ENCODE data around the gene OPN3.

OPN3 gene

DNA sequence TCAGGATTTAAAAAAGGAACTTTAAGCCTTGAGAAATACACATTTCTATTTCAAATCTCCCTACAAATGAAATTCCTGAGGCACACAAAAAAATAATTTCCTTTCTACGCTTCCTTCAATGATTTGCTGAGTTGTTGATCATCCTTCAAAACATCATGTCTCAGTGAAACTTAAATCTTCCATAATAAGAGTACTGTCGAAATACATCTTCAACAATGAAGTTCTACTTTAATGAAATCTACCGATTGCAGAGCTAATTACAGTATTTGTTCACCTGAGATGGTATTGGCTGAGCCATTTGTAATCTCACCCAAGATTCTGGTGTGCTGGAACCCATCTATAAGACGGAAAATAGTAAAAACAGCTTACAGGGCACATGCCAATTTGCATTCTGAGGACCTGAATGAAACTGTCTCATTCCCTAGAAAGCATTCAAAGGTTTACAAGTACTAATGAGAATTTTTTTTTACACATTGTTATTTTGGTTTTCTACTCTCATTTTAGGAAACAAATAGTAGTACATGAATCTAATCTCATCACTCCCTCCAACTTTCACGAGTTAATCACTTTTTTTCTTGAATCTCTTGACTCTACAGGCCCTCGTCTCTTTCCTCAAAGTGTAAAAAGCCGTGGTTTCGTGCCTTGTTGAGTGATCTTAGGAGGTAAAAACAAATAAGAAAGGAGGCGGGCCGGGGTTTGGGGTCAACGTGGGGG is 1.1 kb downstream of the OPN3 start:
- TF ChIP-seq EZH2 (IDR thresholded peaks at IDR 0.05; ENCODE audit: borderline replicate concordance, low read depth, low read length, severe bottlenecking) (no peak), CTCF (IDR thresholded peaks at IDR 0.05; ENCODE audit: borderline replicate concordance, extremely low read depth, low read length, poor library complexity, severe bottlenecking) (no peak)
- Histone ChIP-seq H3K27me3 (ENCODE audit: insufficient read depth, low read length, poor library complexity) (no peaks in the 10 kb centered on the region), H4K20me1 (ENCODE audit: insufficient read depth, low read length) (peaks cover 3% of the 10 kb centered on the region; the same call in 1 of the 2 replicates), H3K4me3 (ENCODE audit: low read depth in 1 of 2, low read length in 2 of 2) (peak overlapping the region; percentile 93 to 100), H2AFZ (ENCODE audit: low read depth, low read length) (peak overlapping the region; percentile 99), H3K79me2 (ENCODE audit: insufficient read depth, low read length) (peaks cover 51% of the 10 kb centered on the region), H3K27ac (ENCODE audit: low read length) (peak overlapping the region; percentile 93), H3K4me1 (ENCODE audit: insufficient read depth, low read length) (peaks cover 44% of the 10 kb centered on the region), H3K4me2 (ENCODE audit: insufficient read depth, low read length) (peak overlapping the region; percentile 94), H3K9ac (ENCODE audit: low read depth, low read length) (peak overlapping the region; percentile 95), H3K36me3 (ENCODE audit: insufficient read depth, low read length) (peaks cover 31% of the 10 kb centered on the region), H3K9me3 (ENCODE audit: insufficient read depth, low read length, severe bottlenecking) (no peaks in the 10 kb centered on the region)
- DNase-seq (no peak), ATAC-seq (ENCODE audit: insufficient read depth, low read depth) (no peak; the same call in 2 of the 3 replicates)

- no peak for ATAC-seq (ENCODE audit: insufficient read depth, low read depth)
- peak overlapping the region; percentile 30; the same call in 1 of the 2 replicates for H2AFZ ChIP-seq (ENCODE audit: low read depth, low read length)
- H3K79me2 ChIP-seq (ENCODE audit: insufficient read depth, low read length): peaks cover 60% of the 10 kb centered on the region
Observed at GRCh38 chr1:241638099-241638682, 2.0 kb downstream of the OPN3 start.

DNA sequence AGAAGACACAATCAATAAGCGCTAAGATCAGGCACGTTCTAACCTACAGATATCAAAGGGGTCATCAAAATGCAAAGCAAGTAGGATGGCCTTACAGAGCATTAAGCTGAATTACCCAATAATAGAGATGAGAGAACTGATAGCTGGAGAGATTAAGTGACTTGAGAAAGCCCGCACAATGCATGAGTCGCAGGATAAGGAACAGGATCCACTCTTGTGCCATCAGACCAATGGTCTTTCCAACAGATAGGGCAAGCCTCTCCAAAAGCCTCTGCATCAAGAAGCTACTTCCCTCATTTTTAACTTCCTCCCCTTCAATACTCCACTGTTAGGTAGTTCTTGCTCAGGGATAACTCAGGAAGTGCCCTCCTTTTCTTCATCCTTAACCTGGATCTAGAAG is 2.6 kb downstream of the OPN3 start:
- Histone ChIP-seq H3K4me2 (ENCODE audit: insufficient read depth, low read length) (peak overlapping the region; percentile 94), H3K79me2 (ENCODE audit: insufficient read depth, low read length) (peaks cover 60% of the 10 kb centered on the region), H3K9me3 (ENCODE audit: insufficient read depth, low read length, severe bottlenecking) (no peaks in the 10 kb centered on the region), H3K4me3 (ENCODE audit: low read depth in 1 of 2, low read length in 2 of 2) (peak overlapping the region in 1 of 2 experiments; percentile 100; a peak in 2 of 4 replicates), H3K27me3 (ENCODE audit: insufficient read depth, low read length, poor library complexity) (no peaks in the 10 kb centered on the region), H4K20me1 (ENCODE audit: insufficient read depth, low read length) (peaks cover 3% of the 10 kb centered on the region; the same call in 1 of the 2 replicates), H3K36me3 (ENCODE audit: insufficient read depth, low read length) (peaks cover 41% of the 10 kb centered on the region), H2AFZ (ENCODE audit: low read depth, low read length) (no peak overlapping the region), H3K4me1 (ENCODE audit: insufficient read depth, low read length) (peaks cover 44% of the 10 kb centered on the region), H3K27ac (ENCODE audit: low read length) (no peak overlapping the region; the same call in 1 of the 2 replicates), H3K9ac (ENCODE audit: low read depth, low read length) (no peak overlapping the region)
- TF ChIP-seq EZH2 (IDR thresholded peaks at IDR 0.05; ENCODE audit: borderline replicate concordance, low read depth, low read length, severe bottlenecking) (no peak), CTCF (IDR thresholded peaks at IDR 0.05; ENCODE audit: borderline replicate concordance, extremely low read depth, low read length, poor library complexity, severe bottlenecking) (no peak)
- ATAC-seq (ENCODE audit: insufficient read depth, low read depth): no peak
- DNase-seq: no peak

More at GRCh38 chr1:241638099-241638682, 2.0 kb downstream of the OPN3 start:
- H3K4me1 ChIP-seq (ENCODE audit: insufficient read depth, low read length): peaks cover 44% of the 10 kb centered on the region
- peak overlapping the region; percentile 39 for H3K27ac ChIP-seq (ENCODE audit: low read length)
- peaks cover 3% of the 10 kb centered on the region; the same call in 1 of the 2 replicates for H4K20me1 ChIP-seq (ENCODE audit: insufficient read depth, low read length)
- peak overlapping the region; percentile 94 for H3K4me2 ChIP-seq (ENCODE audit: insufficient read depth, low read length)
- H3K9ac ChIP-seq (ENCODE audit: low read depth, low read length): peak overlapping the region; percentile 95
- no peaks in the 10 kb centered on the region for H3K27me3 ChIP-seq (ENCODE audit: insufficient read depth, low read length, poor library complexity)
- H3K4me3 ChIP-seq (ENCODE audit: low read depth in 1 of 2, low read length in 2 of 2): peak overlapping the region; percentile 12 to 100; a peak in 3 of 4 replicates
- TF ChIP-seq EZH2 (IDR thresholded peaks at IDR 0.05; ENCODE audit: borderline replicate concordance, low read depth, low read length, severe bottlenecking): no peak
- no peak for TF ChIP-seq CTCF (IDR thresholded peaks at IDR 0.05; ENCODE audit: borderline replicate concordance, extremely low read depth, low read length, poor library complexity, severe bottlenecking)
- peaks cover 40% of the 10 kb centered on the region for H3K36me3 ChIP-seq (ENCODE audit: insufficient read depth, low read length)
- no peak for DNase-seq
- no peaks in the 10 kb centered on the region for H3K9me3 ChIP-seq (ENCODE audit: insufficient read depth, low read length, severe bottlenecking)
